Esophagus (tissue), 2 donors: ENCODE data around the gene SORL1. TPM values are rescaled to one million over a fixed set of nuclear protein-coding genes. Genes with fewer than 3 reads are reported as not detected.

Experiments
- H3K27ac ChIP-seq, 2 donors: one replicate each; pipeline ENCODE4 v1.5.1; 2013; ENCODE audit warnings: low read depth in 2 of 2, mild to moderate bottlenecking in 2 of 2, inconsistent platforms in 1 of 2, low read length in 1 of 2, moderate library complexity in 1 of 2
- H3K27me3 ChIP-seq, 2 donors: one replicate each; pipeline ENCODE4 v1.6.1; 2013; ENCODE audit warnings: low read length in 2 of 2, control low read depth in 1 of 2, mild to moderate bottlenecking in 1 of 2; ENCODE audit not compliant: insufficient read depth in 2 of 2, control insufficient read depth in 1 of 2
- H3K36me3 ChIP-seq, 2 donors: one replicate each; pipeline ENCODE4 v1.6.1; 2013; ENCODE audit warnings: low read length in 1 of 2; ENCODE audit not compliant: control insufficient read depth in 2 of 2, insufficient read depth in 2 of 2
- H3K4me1 ChIP-seq, 2 donors: one replicate each; pipeline ENCODE4 v1.6.1; 2013; ENCODE audit warnings: low read length in 1 of 2; ENCODE audit not compliant: control insufficient read depth in 2 of 2, insufficient read depth in 2 of 2
- H3K4me3 ChIP-seq, 2 donors: one replicate each; pipeline ENCODE4 v1.5.1; 2013; ENCODE audit warnings: low read length in 2 of 2, mild to moderate bottlenecking in 2 of 2, low read depth in 1 of 2, moderate library complexity in 1 of 2
- H3K9me3 ChIP-seq, 2 donors: one replicate each; pipeline ENCODE4 v1.6.1; 2013; ENCODE audit warnings: mild to moderate bottlenecking in 2 of 2, low read depth in 1 of 2, low read length in 1 of 2, moderate library complexity in 1 of 2; ENCODE audit not compliant: control insufficient read depth in 2 of 2, insufficient read depth in 1 of 2
- WGBS, 2 donors: extraction: QIAGEN DNeasy Blood & Tissue Kit; methylation state at CpG; one replicate each; pipeline ENCODE4 v1.1.7; 2013; 5-methylcytosine and 5-hydroxymethylcytosine counted together
- polyA plus RNA-seq, 2 donors: library from polyadenylated mRNA; stranded (reverse); fragments of 200-250 nt; gene quantifications; one replicate each; pipeline ENCODE4 v1.2.3, GENCODE V29; 2013
- donor health status: healthy with polysubstance abuse.
- donor health status: Bipolar disorder and iron deficiency.

The SORL1 gene
- polyA plus RNA-seq, 2 donors, result 2.5 to 3.0 TPM

- 45 to 59% methylated on average over 4 of the region's 4 CpGs for WGBS, 2 donors
- no peak overlapping the region for H3K27ac ChIP-seq
- H3K4me3 ChIP-seq, result no peak overlapping the region
- peaks cover 0 to 5% of the 10 kb centered on the region in 2 donors for H3K36me3 ChIP-seq
- H3K9me3 ChIP-seq, result no peaks in the 10 kb centered on the region
- no peaks in the 10 kb centered on the region for H3K4me1 ChIP-seq
- no peaks in the 10 kb centered on the region for H3K27me3 ChIP-seq
These were observed 130.2 kb downstream of the SORL1 start for GRCh38 chr11:121582296-121582695.

- 86 to 87% methylated on average over 3 of the region's 3 CpGs for WGBS, 2 donors
- H3K27me3 ChIP-seq, result no peaks in the 10 kb centered on the region
- no peak overlapping the region for H3K4me3 ChIP-seq
- H3K36me3 ChIP-seq, result peaks cover 0 to 9% of the 10 kb centered on the region in 2 donors
- no peak overlapping the region for H3K27ac ChIP-seq
- H3K4me1 ChIP-seq, result no peaks in the 10 kb centered on the region
- no peaks in the 10 kb centered on the region for H3K9me3 ChIP-seq
These were observed 131.7 kb downstream of the SORL1 start for GRCh38 chr11:121583825-121584224.

- Histone ChIP-seq H3K27me3 (no peaks in the 10 kb centered on the region), H3K36me3 (peaks cover 6 to 13% of the 10 kb centered on the region in 2 donors), H3K27ac (no peak overlapping the region), H3K4me3 (no peak overlapping the region), H3K9me3 (no peaks in the 10 kb centered on the region), H3K4me1 (no peaks in the 10 kb centered on the region)
- WGBS, 2 donors, result 76 to 88% methylated on average over 2 of the region's 2 CpGs
These were observed 134.6 kb downstream of the SORL1 start for GRCh38 chr11:121586750-121587149.

- Histone ChIP-seq H3K9me3 (no peaks in the 10 kb centered on the region), H3K27me3 (no peaks in the 10 kb centered on the region), H3K4me3 (no peak overlapping the region), H3K36me3 (peaks cover 6 to 13% of the 10 kb centered on the region in 2 donors), H3K27ac (no peak overlapping the region), H3K4me1 (no peaks in the 10 kb centered on the region)
- WGBS, 2 donors, result 64 to 80% methylated on average over 2 of the region's 2 CpGs
These were observed 135.1 kb downstream of the SORL1 start for GRCh38 chr11:121587182-121587581.

- peaks cover 6 to 11% of the 10 kb centered on the region in 2 donors for H3K36me3 ChIP-seq
These were observed 136.6 kb downstream of the SORL1 start for GRCh38 chr11:121588747-121589146.

GRCh38 chr11:121589946-121590537, 137.9 kb downstream of the SORL1 start:
- 72 to 83% methylated on average over 5 of the region's 5 CpGs for WGBS, 2 donors
- Histone ChIP-seq H3K36me3 (peaks cover 6 to 11% of the 10 kb centered on the region in 2 donors), H3K27me3 (no peaks in the 10 kb centered on the region), H3K9me3 (no peaks in the 10 kb centered on the region), H3K4me1 (no peaks in the 10 kb centered on the region), H3K27ac (no peak overlapping the region), H3K4me3 (no peak overlapping the region)

More at GRCh38 chr11:121588747-121589146, 136.6 kb downstream of the SORL1 start:
- 69 to 74% methylated on average over 8 of the region's 8 CpGs for WGBS, 2 donors
- no peak overlapping the region for H3K4me3 ChIP-seq
- H3K27me3 ChIP-seq, result no peaks in the 10 kb centered on the region
- no peak overlapping the region for H3K27ac ChIP-seq
- H3K9me3 ChIP-seq, result no peaks in the 10 kb centered on the region
- H3K4me1 ChIP-seq, result no peaks in the 10 kb centered on the region

- peaks cover 0 to 2% of the 10 kb centered on the region in 2 donors for H3K4me1 ChIP-seq
- peaks cover 6 to 13% of the 10 kb centered on the region in 2 donors for H3K36me3 ChIP-seq
- no peak overlapping the region for H3K4me3 ChIP-seq
- no peaks in the 10 kb centered on the region for H3K27me3 ChIP-seq
- WGBS, 2 donors, result 89% methylated on average over 12 of the region's 12 CpGs
- no peaks in the 10 kb centered on the region for H3K9me3 ChIP-seq
- no peak overlapping the region for H3K27ac ChIP-seq
These were observed 138.8 kb downstream of the SORL1 start for GRCh38 chr11:121590772-121591404.

- H3K27ac ChIP-seq, result no peak overlapping the region
- H3K4me1 ChIP-seq, result peaks cover 0 to 7% of the 10 kb centered on the region in 2 donors
- H3K27me3 ChIP-seq, result no peaks in the 10 kb centered on the region
- no peak overlapping the region for H3K4me3 ChIP-seq
- peaks cover 6 to 17% of the 10 kb centered on the region in 2 donors for H3K36me3 ChIP-seq
- no peaks in the 10 kb centered on the region for H3K9me3 ChIP-seq
- WGBS, 2 donors, result 10 to 17% methylated on average over 3 of the region's 3 CpGs
These were observed 139.4 kb downstream of the SORL1 start for GRCh38 chr11:121591405-121592033.

GRCh38 chr11:121592708-121593107, 140.6 kb downstream of the SORL1 start:
- no peak overlapping the region for H3K4me3 ChIP-seq
- H3K27ac ChIP-seq, result no peak overlapping the region
- no peaks in the 10 kb centered on the region for H3K27me3 ChIP-seq
- H3K9me3 ChIP-seq, result no peaks in the 10 kb centered on the region
- WGBS, 2 donors, result 67 to 74% methylated on average over 2 of the region's 2 CpGs
- H3K36me3 ChIP-seq, result peaks cover 6 to 14% of the 10 kb centered on the region in 2 donors
- H3K4me1 ChIP-seq, result peaks cover 0 to 7% of the 10 kb centered on the region in 2 donors
